ENCODE results near the gene RAB11FIP4. TPM values are rescaled to one million over a fixed set of nuclear protein-coding genes. Genes with fewer than 3 reads are reported as not detected.

RAB11FIP4 gene
- total and polyA plus RNA-seq, 2 donors (not counting 1 experiment from before 2014, with no cell fraction given): 17.0 to 70.5 TPM

GRCh38 chr17:31435581-31435980 lies 44.1 kb downstream of the RAB11FIP4 start:
- H3K4me3 Mint-ChIP-seq: no peak overlapping the region
- H4K20me1 ChIP-seq (ENCODE audit: control insufficient read depth, insufficient read depth, low read length, poor library complexity, severe bottlenecking): no peaks in the 10 kb centered on the region

DNA sequence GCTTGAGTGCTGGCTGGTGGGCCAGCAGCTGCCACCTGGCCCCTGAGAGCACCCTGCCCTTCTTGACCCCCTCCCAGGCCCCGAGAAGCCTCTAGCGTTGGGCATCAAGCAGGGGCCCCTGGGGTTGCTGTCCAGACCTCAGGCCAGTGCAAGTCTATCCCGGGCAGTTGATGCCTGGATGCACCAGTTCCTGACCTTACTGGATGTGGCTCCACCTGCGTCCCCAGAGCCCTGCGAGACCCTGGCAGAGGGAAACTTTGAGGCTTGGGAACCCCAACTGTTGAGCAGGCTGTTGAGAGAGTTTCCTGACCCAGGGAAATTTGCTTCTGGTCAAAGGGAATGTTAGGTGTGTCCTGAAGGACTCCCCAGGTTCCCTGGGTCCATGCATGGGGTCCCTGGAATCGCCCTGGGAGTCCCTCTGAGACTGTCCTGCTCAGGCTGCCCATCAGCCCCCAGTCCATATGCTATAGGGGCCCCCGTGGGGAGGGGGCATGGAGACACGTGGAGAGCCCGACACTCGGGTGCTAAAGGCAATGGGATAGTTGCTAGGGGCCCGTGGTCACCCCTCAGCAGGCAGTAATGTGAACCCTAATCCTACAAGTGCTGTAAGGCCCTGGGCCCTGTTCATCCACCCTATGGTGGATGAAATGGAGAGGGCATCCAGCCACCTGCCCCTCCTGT lies 46.4 kb downstream of the RAB11FIP4 start:
- no peaks in the 10 kb centered on the region for H3K9me3 Mint-ChIP-seq (ENCODE audit: insufficient read depth)
- peaks cover 3 to 11% of the 10 kb centered on the region in 2 donors for H3K4me1 ChIP-seq (ENCODE audit: control insufficient read depth in 2 of 2, insufficient read depth in 2 of 2, low read length in 2 of 2)
- H2AFZ ChIP-seq (ENCODE audit: insufficient read depth, low read depth, low read length, poor library complexity, severe bottlenecking): peak overlapping the region; percentile 1
- no peak overlapping the region for H3K9ac ChIP-seq (ENCODE audit: low read length)
- no peak overlapping the region for H3K4me3 Mint-ChIP-seq
- H3K27ac Mint-ChIP-seq: no peak overlapping the region
- H3K79me2 ChIP-seq (ENCODE audit: control insufficient read depth, insufficient read depth, low read length): no peaks in the 10 kb centered on the region
- H4K20me1 ChIP-seq (ENCODE audit: control insufficient read depth, insufficient read depth, low read length, poor library complexity, severe bottlenecking): no peaks in the 10 kb centered on the region
- H3K4me2 ChIP-seq (replicated peaks; ENCODE audit: low read depth, low read length, poor library complexity, severe bottlenecking): peak overlapping the region; percentile 28
- H3K27ac ChIP-seq (ENCODE audit: low read length in 2 of 2): no peak overlapping the region
- WGBS (ENCODE audit: insufficient coverage): 80% methylated on average over 9 of the region's 11 CpGs
- intact Hi-C loops (cut with micrococcal nuclease): loop anchor here (1.0 kb wide), 2 partner anchors 70 to 87 kb away; no protein-coding TSS in a partner anchor
- H3K4me3 ChIP-seq (ENCODE audit: control extremely low read depth in 1 of 5, extremely low read depth in 1 of 5, insufficient read depth in 1 of 5, low read depth in 2 of 5, low read length in 4 of 5): no peak overlapping the region
- no peaks in the 10 kb centered on the region for H3K9me3 ChIP-seq (ENCODE audit: control extremely low read depth in 1 of 3, control insufficient read depth in 2 of 3, insufficient read depth in 1 of 3, low read length in 2 of 3)
- no peaks in the 10 kb centered on the region for H3K27me3 Mint-ChIP-seq
- ChIA-PET CTCF (interaction anchor here (0.6 to 14.6 kb wide), 22 partner anchors 10 to 408 kb away, joined by 3 to 460 read pairs (median 6); partner anchors contain the start of gene RAB11FIP4), POLR2A (no interaction called here)
- DNase-seq: no peak
- no peaks in the 10 kb centered on the region for H3K36me3 ChIP-seq (replicated peaks in 1 of 2; ENCODE audit: control extremely low read depth in 1 of 2, control insufficient read depth in 1 of 2, extremely low read depth in 1 of 2, insufficient read depth in 2 of 2, low read length in 1 of 2)
- TF ChIP-seq, protein P1, sequence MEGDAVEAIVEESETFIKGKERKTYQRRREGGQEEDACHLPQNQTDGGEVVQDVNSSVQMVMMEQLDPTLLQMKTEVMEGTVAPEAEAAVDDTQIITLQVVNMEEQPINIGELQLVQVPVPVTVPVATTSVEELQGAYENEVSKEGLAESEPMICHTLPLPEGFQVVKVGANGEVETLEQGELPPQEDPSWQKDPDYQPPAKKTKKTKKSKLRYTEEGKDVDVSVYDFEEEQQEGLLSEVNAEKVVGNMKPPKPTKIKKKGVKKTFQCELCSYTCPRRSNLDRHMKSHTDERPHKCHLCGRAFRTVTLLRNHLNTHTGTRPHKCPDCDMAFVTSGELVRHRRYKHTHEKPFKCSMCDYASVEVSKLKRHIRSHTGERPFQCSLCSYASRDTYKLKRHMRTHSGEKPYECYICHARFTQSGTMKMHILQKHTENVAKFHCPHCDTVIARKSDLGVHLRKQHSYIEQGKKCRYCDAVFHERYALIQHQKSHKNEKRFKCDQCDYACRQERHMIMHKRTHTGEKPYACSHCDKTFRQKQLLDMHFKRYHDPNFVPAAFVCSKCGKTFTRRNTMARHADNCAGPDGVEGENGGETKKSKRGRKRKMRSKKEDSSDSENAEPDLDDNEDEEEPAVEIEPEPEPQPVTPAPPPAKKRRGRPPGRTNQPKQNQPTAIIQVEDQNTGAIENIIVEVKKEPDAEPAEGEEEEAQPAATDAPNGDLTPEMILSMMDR (IDR thresholded peaks at IDR 0.05): no peak
- TF ChIP-seq EZH2 (IDR thresholded peaks at IDR 0.05; ENCODE audit: borderline replicate concordance, insufficient read depth, low read depth, low read length, poor library complexity, severe bottlenecking): no peak
- peaks cover 7% of the 10 kb centered on the region for H3K4me1 Mint-ChIP-seq
- H3K27me3 ChIP-seq (replicated peaks in 1 of 4; ENCODE audit: control extremely low read depth in 1 of 4, control insufficient read depth in 3 of 4, insufficient read depth in 4 of 4, low read length in 3 of 4): peaks cover 0 to 5% (median 0%) of the 10 kb centered on the region in 4 experiments
- ATAC-seq (ENCODE audit: low read depth): no peak

More at GRCh38 chr17:31435581-31435980, 44.1 kb downstream of the RAB11FIP4 start:
- Histone ChIP-seq H3K79me2 (ENCODE audit: control insufficient read depth, insufficient read depth, low read length) (no peaks in the 10 kb centered on the region), H3K27ac (ENCODE audit: low read length in 2 of 2) (no peak overlapping the region), H3K4me2 (replicated peaks; ENCODE audit: low read depth, low read length, poor library complexity, severe bottlenecking) (no peak overlapping the region), H3K9ac (ENCODE audit: low read length) (no peak overlapping the region), H3K36me3 (replicated peaks in 1 of 2; ENCODE audit: control extremely low read depth in 1 of 2, control insufficient read depth in 1 of 2, extremely low read depth in 1 of 2, insufficient read depth in 2 of 2, low read length in 1 of 2) (no peaks in the 10 kb centered on the region), H3K4me3 (ENCODE audit: control extremely low read depth in 1 of 5, extremely low read depth in 1 of 5, insufficient read depth in 1 of 5, low read depth in 2 of 5, low read length in 4 of 5) (no peak overlapping the region), H3K4me1 (ENCODE audit: control insufficient read depth in 2 of 2, insufficient read depth in 2 of 2, low read length in 2 of 2) (peaks cover 3 to 11% of the 10 kb centered on the region in 2 donors), H2AFZ (ENCODE audit: insufficient read depth, low read depth, low read length, poor library complexity, severe bottlenecking) (no peak overlapping the region), H3K9me3 (ENCODE audit: control extremely low read depth in 1 of 3, control insufficient read depth in 2 of 3, insufficient read depth in 1 of 3, low read length in 2 of 3) (no peaks in the 10 kb centered on the region), H3K27me3 (replicated peaks in 1 of 4; ENCODE audit: control extremely low read depth in 1 of 4, control insufficient read depth in 3 of 4, insufficient read depth in 4 of 4, low read length in 3 of 4) (peaks cover 0 to 10% (median 0%) of the 10 kb centered on the region in 4 experiments)
- Mint-ChIP-seq H3K9me3 (ENCODE audit: insufficient read depth) (no peaks in the 10 kb centered on the region), H3K27me3 (peaks cover 7% of the 10 kb centered on the region), H3K4me1 (peaks cover 7% of the 10 kb centered on the region), H3K27ac (no peak overlapping the region)
- TF ChIP-seq, protein P1 (IDR thresholded peaks at IDR 0.05): no peak
- TF ChIP-seq EZH2 (IDR thresholded peaks at IDR 0.05; ENCODE audit: borderline replicate concordance, insufficient read depth, low read depth, low read length, poor library complexity, severe bottlenecking): no peak
- intact Hi-C loops (cut with micrococcal nuclease): no loop called here
- CTCF ChIA-PET: interaction anchor here (1.1 to 14.6 kb wide), 6 partner anchors 46 to 406 kb away, joined by 3 to 460 read pairs (median 6); no protein-coding TSS in a partner anchor
- ATAC-seq (ENCODE audit: low read depth) (no peak), DNase-seq (no peak)
- 84% methylated on average over 2 of the region's 2 CpGs for WGBS (ENCODE audit: insufficient coverage)
- POLR2A ChIA-PET: interaction anchor here (0.6 kb wide), 1 partner anchor 733 kb away, joined by 3 read pairs; no protein-coding TSS in a partner anchor
